Left colon (tissue), 2 donors: ENCODE data around the gene OPCML. TPM values are rescaled to one million over a fixed set of nuclear protein-coding genes. Genes with fewer than 3 reads are reported as not detected.

Experiments
- ATAC-seq: fragments of 200-7000 bp; cut with Tn5 transposase; one replicate; pipeline ENCODE4 v1.9.1; 2020; ENCODE audit warnings: mild to moderate bottlenecking, moderate library complexity
- DNase-seq, 2 donors: peaks; one replicate each; pipeline ENCODE4 v3.0.0-alpha.2; 2020
- intact Hi-C, 2 donors: fragments of 100-400 bp; cut with DNase I in 1 of 2; cut with micrococcal nuclease in 1 of 2; formaldehyde crosslinking; loops; one replicate each; pipeline versions ENCODE4 v1.11.2 to v1.14.0; 2022; cut with DNase I, micrococcal nuclease
- total RNA-seq, 2 donors: library from RNA; stranded (reverse); fragmentation: NEBNext Ultra II Directional; extraction: Animal tissue kit (Norgen Biotek cat#: 25700); gene quantifications; one replicate each; pipeline ENCODE4 v1.2.1, GENCODE V29; 2021
- donor health status: DM: no; HTN: no; CAD: no.
- donor health status: DM: yes; HTN: yes; CAD: no.

The OPCML gene
- total RNA-seq, 2 donors from 2014 or later: 0.06 to 0.11 TPM

DNA sequence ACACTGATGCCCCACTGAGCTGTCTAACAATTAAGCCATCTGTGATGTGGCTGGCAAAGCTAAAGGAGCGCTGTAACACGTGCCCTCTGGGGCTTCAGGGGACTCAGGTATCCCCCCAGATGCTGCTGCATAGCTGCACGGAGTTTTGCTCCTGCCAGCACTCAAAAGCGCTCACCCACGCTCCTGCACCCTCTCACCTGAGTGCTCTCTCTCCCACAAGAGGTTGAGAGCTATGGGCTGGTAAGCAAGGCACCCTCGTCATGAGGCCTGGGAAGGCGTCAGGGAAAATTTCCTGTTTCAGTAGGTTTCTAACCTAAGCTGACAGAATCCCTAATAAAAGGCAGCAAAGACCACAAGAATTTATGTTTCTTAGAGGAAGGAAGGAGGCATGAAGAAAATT, 850.3 kb downstream of the OPCML start:
- intact Hi-C loops: loop anchor here in 1 of 2 donors (10.0 kb wide), 1 partner anchor 63 kb away; no protein-coding TSS in a partner anchor
- ATAC-seq (no peak), DNase-seq (no peak)

DNA sequence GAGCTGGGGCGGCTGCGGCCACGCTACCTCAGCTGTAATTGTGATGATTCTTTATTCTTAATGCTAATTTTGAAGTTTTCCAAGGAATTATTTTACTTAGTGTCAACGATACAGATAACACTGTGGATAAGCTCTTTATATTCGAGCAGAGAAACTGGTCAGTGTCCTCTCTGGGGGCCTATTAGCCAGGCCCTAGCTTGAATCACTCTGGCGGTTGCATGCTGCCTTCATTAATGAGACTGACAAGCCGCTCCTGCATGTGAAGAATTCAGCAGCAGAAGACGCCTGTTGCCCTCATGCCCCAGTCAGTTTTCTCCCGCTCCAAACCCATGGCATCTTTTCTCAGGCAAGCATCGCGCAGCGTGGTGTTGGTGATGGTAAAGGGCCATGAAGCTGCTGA, 851.7 kb downstream of the OPCML start:
- ATAC-seq (no peak), DNase-seq (no peak)
- intact Hi-C loops: loop anchor here in 1 of 2 donors (10.0 kb wide), 1 partner anchor 64 kb away; no protein-coding TSS in a partner anchor

DNA sequence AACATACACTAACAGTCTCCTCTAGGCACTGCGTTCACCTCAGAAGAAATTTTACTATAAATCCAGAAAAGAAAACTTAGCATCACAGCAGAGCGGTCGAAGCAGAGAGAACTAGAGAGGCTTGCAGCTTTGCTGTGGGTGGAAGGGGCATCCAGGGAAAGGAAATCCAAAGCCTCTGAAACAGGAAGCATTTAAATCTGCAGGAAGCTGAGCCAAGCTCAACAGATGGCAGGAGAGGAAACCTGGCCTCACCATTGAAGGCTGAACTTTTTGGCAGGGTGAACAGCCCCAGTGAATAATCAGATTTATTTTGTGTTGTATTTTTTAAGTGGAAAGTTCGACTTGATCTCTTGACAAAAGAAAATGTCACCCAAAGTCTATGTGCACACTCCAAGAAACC, 858.1 kb downstream of the OPCML start:
- intact Hi-C loops: no loop called here
- DNase-seq (no peak), ATAC-seq (no peak)

- ATAC-seq: no peak
- no peak for DNase-seq
- intact Hi-C loops: no loop called here
These were observed 860.4 kb downstream of the OPCML start for GRCh38 chr11:132671851-132672370.

- intact Hi-C loops: no loop called here
- no peak for ATAC-seq
- DNase-seq: no peak
These were observed 861.2 kb downstream of the OPCML start for GRCh38 chr11:132670921-132671675.

DNA sequence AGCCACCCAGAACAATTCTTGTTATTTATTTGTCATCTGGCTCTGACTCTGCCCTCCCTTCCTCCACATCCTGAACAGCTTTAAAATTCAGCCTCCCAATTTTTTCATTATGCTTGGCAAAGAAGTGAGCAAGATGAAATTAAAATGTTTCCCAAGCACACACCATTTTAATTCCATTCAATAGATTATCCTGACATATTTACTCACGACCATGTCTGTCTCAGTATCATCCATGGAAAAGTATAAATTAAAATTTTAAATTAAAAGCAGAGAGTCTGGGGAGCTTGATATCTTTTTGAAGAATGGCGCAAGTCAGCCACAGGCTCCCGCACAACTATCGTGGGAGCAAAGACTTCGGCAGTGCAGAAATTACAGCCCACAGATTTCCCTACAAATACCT, 862.4 kb downstream of the OPCML start:
- DNase-seq: no peak
- intact Hi-C loops: no loop called here
- no peak for ATAC-seq

- no peak for ATAC-seq
- intact Hi-C loops: no loop called here
- DNase-seq: no peak
These were observed 867.1 kb downstream of the OPCML start for GRCh38 chr11:132665205-132665604.

- DNase-seq: no peak
- intact Hi-C loops: no loop called here
- ATAC-seq: no peak
These were observed 873.6 kb downstream of the OPCML start for GRCh38 chr11:132658696-132659095.

- ATAC-seq: no peak
- intact Hi-C loops: no loop called here
These were observed 874.3 kb downstream of the OPCML start for GRCh38 chr11:132658004-132658403.

DNA sequence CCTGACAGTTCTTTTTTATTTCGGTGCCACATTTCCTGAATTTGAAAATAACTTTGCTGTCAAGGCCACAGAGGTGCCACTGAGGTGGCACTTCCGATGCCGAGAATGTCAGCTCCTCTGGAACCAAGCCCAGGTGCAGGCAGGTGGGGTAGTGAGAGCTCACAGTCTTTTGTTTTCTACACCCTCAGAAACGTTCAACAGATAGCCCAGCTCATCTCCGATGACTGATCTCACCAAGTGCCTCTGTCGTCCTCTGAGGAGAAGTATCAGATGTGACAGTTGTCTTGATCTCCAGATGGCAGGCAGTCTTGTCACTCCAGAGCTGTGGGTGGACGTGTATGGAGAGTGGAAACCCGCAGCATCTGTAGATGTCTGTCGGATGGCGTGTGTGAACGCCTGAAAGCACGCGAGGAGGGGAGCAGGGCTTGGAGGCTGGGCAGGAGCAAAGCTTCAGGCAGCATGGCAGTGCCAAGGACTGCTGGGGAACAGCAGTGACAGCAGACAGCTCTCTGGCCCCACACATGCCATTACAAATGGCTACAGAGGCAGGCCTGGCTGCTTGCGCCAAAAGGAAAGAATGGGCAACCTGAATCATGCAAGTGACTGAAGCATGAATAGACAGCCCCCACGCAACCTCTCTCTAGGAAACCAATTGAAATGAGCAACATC, 877.0 kb downstream of the OPCML start:
- ATAC-seq: no peak
- intact Hi-C loops: no loop called here
- no peak for DNase-seq

More at GRCh38 chr11:132658004-132658403, 874.3 kb downstream of the OPCML start:
- no peak for DNase-seq

DNA sequence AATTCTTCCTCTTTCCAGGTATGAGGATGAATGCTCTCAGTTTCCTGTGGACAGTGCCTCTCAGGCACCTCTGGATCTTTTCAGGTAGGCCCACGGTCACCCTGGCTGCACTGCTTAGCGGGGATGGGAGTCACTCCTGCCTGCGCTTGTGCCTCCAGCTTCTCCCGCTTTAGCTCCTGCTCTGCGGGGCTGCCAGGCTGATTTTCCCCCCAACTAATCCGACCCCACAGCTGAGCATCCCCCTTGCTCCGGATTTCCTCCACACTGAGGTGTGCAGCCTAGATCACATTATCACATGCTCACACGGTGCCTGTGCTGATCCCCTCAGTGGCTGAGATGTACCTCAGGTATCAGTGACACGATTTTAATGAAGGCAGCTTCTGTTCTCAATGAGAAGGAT, 879.1 kb downstream of the OPCML start:
- no peak for ATAC-seq
- intact Hi-C loops: no loop called here
- no peak for DNase-seq

DNA sequence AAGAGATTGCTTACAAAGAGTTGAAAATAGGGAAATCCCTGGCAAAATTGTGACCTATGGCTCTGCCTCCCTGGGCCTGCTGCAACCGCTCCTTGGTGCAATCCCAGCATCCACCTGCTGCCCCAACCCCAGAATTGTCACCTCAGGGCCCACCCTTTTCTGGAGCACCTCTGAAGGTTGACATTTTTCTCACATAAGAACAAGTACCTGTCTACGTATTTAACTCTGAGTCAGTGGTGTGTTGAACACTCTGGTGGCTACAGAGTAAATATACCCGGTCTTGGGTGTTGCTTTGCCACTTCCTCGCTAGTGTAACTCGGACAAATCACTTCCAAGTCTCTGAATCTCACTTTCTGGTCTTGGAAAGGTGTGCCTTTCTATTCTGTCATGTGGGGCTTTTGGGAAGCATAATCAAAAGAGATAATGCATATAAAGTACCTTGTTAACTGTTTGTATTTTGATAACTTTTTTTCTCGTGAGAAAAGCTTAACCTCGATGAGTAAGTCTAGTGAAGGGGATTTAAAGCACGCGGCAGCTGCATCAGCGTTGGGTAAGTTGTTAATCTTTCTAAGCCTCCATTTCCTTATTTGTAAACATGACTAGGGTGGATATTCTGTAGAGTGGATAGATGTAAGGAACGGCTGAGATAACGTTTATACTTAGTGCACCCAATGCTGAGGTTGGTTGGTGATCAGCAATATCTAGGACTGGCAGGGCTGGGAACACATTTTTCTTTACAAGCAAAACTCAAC, 881.2 kb downstream of the OPCML start:
- no peak for DNase-seq

DNA sequence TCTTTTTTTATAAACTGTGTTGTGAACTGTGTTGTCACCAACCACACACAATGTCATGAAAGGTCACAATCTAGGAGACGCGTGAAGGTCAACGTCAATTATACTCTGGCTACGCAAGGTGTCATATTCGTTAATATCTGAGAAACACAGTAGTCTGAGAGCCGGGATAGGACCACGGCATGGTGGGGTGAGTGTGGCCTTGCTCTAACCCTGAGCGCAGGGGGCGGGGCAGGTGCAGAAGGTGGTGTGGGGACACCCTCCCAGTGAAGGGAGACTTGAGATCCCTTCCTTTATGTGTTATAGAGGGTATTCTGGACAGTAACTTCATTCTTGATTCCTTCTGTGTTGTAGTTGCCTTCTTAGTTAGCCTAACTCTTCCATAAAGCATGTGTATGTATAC, 883.0 kb downstream of the OPCML start:
- ATAC-seq (no peak), DNase-seq (no peak)
- intact Hi-C loops: no loop called here

More for the DNA sequence above, 881.2 kb downstream of the OPCML start:
- no peak for ATAC-seq
- intact Hi-C loops: no loop called here

DNA sequence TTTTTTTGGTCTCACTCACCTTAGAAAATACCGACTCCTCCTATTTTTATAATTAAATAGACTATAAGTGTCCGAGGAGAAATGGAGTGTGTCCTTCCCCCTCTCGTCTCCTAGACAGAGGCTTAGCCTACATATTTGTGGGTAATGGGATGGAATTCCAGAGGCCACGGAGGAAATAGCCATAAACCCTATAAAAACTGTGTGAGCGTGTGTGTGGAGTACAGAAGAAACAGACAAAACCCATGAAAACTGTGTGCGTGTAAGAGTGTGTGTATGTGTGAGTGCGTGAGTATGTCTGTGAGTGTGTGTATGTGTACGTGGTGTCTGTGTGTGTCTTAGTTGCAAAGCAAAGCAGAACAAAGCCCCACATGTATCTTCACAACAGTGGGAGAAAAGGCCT, 883.5 kb downstream of the OPCML start:
- ATAC-seq: no peak
- intact Hi-C loops: no loop called here
- DNase-seq: no peak

DNA sequence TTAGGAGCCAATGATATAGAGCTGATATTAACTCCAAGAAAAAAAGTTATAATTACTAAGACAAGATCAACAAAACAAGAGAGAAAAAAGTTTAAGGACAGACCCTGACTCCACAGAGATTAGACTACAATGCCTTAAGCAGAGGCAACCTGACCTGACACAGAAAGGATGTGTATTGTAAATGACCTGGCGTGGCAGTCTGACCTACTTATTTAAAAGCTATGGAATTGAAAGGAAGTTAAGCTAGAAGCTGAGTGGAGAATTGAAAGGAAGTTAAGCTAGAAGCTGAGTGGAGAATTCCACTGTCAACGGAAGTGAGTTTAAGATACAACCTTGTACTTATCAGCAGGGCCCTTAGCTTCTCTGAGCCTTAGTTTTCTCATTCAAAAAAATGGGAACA, 885.4 kb downstream of the OPCML start:
- DNase-seq (no peak), ATAC-seq (no peak)
- intact Hi-C loops: no loop called here

GRCh38 chr11:132644520-132645239, 887.6 kb downstream of the OPCML start:
- no peak for DNase-seq
- intact Hi-C loops: no loop called here
- ATAC-seq: no peak

DNA sequence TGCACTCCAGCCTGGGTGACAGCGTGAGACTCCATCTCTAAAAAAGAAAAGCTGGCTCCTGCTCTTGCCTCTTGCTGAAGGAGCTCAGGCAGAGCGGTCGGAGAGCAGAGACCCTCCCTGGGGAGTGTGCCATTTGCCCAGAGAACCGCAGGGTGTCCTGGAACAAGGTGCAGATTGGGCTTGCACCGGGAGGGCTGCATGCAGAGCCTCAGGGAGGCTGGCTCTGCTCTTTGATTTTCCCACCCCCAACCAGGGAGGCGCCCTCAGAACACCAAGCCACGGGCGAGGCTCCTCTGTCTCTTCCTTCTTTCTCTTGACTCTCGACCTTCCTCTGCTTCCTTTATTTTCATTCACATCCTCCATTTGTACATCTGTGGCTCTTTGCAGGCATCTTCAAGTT, 889.1 kb downstream of the OPCML start:
- no peak for ATAC-seq
- intact Hi-C loops: no loop called here

GRCh38 chr11:132640952-132641351, 891.3 kb downstream of the OPCML start:
- intact Hi-C loops: no loop called here
- no peak for ATAC-seq
- DNase-seq: no peak

More for the DNA sequence above, 889.1 kb downstream of the OPCML start:
- no peak for DNase-seq

DNA sequence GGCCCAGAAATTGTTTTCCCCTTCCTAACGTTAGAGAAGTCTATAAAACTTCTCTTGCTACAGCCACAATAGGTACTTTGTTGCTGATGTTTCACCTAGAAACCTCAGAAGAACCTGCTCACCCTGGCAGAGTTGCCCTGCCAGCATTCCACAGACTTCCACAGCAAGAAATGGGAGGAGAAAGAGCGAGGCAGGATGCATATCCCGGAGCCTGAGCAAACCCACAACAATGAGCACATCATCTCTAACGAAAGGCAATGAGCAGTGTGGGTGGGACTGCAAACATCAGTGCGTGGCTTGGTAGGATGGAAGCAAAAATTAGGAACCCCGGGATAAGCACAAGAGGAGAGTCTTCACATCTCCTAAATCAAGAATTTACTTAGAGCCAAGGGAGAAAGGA, 892.3 kb downstream of the OPCML start:
- intact Hi-C loops: no loop called here
- ATAC-seq (no peak), DNase-seq (no peak)
